K562 (cell line): ENCODE data around the gene DDX23. TPM values are rescaled to one million over a fixed set of nuclear protein-coding genes. Genes with fewer than 3 reads are reported as not detected.
A peak's percentile ranks its signal among the peaks of the same experiment; 100 is the strongest.

Source experiments
- CEBPB ChIP-seq: fragments of 450-650 bp; IDR thresholded peaks from 2 replicates; pipeline ENCODE4 v1.6.1; 2016; ENCODE audit warnings: missing genetic modification characterization, missing compliant biosample characterization
- ELK3 ChIP-seq: fragments of 450-650 bp; formaldehyde crosslinking; IDR thresholded peaks from 2 replicates; pipeline ENCODE4 v1.4.0; 2020; ENCODE audit warnings: mild to moderate bottlenecking
- MCM5 ChIP-seq: fragments of 450-650 bp; IDR thresholded peaks from 2 replicates; pipeline ENCODE4 v1.6.1; 2016; ENCODE audit warnings: low read depth
- MGA ChIP-seq: fragments of 450-650 bp; IDR thresholded peaks from 2 replicates; pipeline ENCODE4 v1.6.1; 2016; ENCODE audit warnings: mild to moderate bottlenecking, moderate library complexity
- POLR2AphosphoS5 ChIP-seq: IDR thresholded peaks from 2 replicates; pipeline ENCODE4 v1.6.1; 2011; ENCODE audit warnings: mild to moderate bottlenecking, low read depth, low read length, moderate library complexity; ENCODE audit not compliant: control insufficient read depth, insufficient read depth
- POU5F1 ChIP-seq: fragments of 150-350 bp; IDR thresholded peaks from 2 replicates; pipeline ENCODE4 v1.6.1; 2014; ENCODE audit warnings: borderline replicate concordance, low read length, low read depth, mild to moderate bottlenecking; ENCODE audit not compliant: partially characterized antibody
- RCOR1 ChIP-seq, 2 experiments: IDR thresholded peaks; 2 replicates each; pipeline ENCODE4 v1.6.1; 2012; ENCODE audit warnings: low read depth in 2 of 2, low read length in 2 of 2, borderline replicate concordance in 1 of 2, improper control_type of control experiment in 1 of 2
- SMAD2 ChIP-seq: fragments of 150-350 bp; IDR thresholded peaks from 2 replicates; pipeline ENCODE4 v1.6.1; 2014; ENCODE audit warnings: low read depth, mild to moderate bottlenecking, low read length
- XRCC4 ChIP-seq: IDR thresholded peaks from one replicate; pipeline ENCODE4 v1.6.1; 2011; ENCODE audit not compliant: insufficient read depth, insufficient read length; ENCODE audit errors: extremely low read depth
- XRCC5 ChIP-seq: fragments of 200-400 bp; formaldehyde crosslinking; IDR thresholded peaks from 2 replicates; pipeline ENCODE4 v1.6.1; 2017; ENCODE audit warnings: low read depth, mild to moderate bottlenecking, low read length
- ZNF140 ChIP-seq: fragments of 250-450 bp; sonication (Bioruptor Pico); IDR thresholded peaks from 2 replicates; pipeline ENCODE4 v1.8.0; 2021; ENCODE audit warnings: moderate library complexity, mild to moderate bottlenecking, inconsistent platforms
- ZNF212 ChIP-seq: fragments of 450-650 bp; formaldehyde crosslinking; IDR thresholded peaks from 2 replicates; pipeline ENCODE4 v1.4.0; 2020; ENCODE audit warnings: mild to moderate bottlenecking
- ZNF511 ChIP-seq: sonication (generic); formaldehyde crosslinking; IDR thresholded peaks from 2 replicates; pipeline ENCODE4 v1.8.0; 2022; ENCODE audit warnings: mild to moderate bottlenecking, missing genetic modification reagents
- polyA plus RNA-seq, 8 experiments: library from polyadenylated mRNA; depleted of rRNA in 4 of 8; stranded (reverse) in 5 of 8; unstranded in 3 of 8; fragments of >200 nt; fragmentation: Nextera tagmentation in 2 of 8; fragmentation: Illumina TruSeq in 1 of 8; extraction: Ambion mirVana in 2 of 8; extraction: Trizol in 1 of 8; gene quantifications; 2 replicates each; pipeline versions ENCODE4 v1.2.1 to v1.2.3, GENCODE V29; 2011 to 2014; ENCODE audit warnings: inconsistent platforms in 1 of 8, missing spikeins in 1 of 8
- total RNA-seq, 7 experiments: library from RNA; depleted of rRNA in 6 of 7; stranded (reverse); fragments of >200 nt in 6 of 7; fragmentation: Illumina TruSeq in 2 of 7; extraction: Trizol in 2 of 7; gene quantifications; 2 replicates each; pipeline versions ENCODE4 v1.2.1 to v1.2.3, GENCODE V29; 2011 to 2021; ENCODE audit warnings: low replicate concordance in 1 of 7

The DDX23 gene
- total and polyA plus RNA-seq, 9 of the 15 experiments (the other 6 are each of a cell fraction or from before 2014, with no cell fraction given): 32.4 to 138 (median 104) TPM

- no peak for TF ChIP-seq MGA
- no peak for TF ChIP-seq SMAD2
- TF ChIP-seq CEBPB (tag): no peak
- TF ChIP-seq ZNF511 (CRISPR knock-in tag): no peak
- TF ChIP-seq RCOR1 (IDR thresholded peaks at IDR 0.05; ENCODE audit: borderline replicate concordance in 1 of 2, low read depth in 2 of 2, low read length in 2 of 2): peak in 1 of 2 experiments; percentile 45; a peak in 1 of 4 replicates
- TF ChIP-seq XRCC4: no peak
- TF ChIP-seq POLR2AphosphoS5: no peak
- TF ChIP-seq ZNF212: no peak
- TF ChIP-seq ZNF140 (CRISPR knock-in tag): no peak
- TF ChIP-seq POU5F1: no peak
- TF ChIP-seq ELK3 (CRISPR knock-in tag): no peak
- no peak for TF ChIP-seq MCM5
- peak; percentile 49; the same call in 1 of the 2 replicates for TF ChIP-seq XRCC5
Observed at GRCh38 chr12:48890657-48891418, 38.9 kb upstream of the DDX23 start (continued).
